ENCODE results near the gene IGFBPL1. TPM values are rescaled to one million over a fixed set of nuclear protein-coding genes. Genes with fewer than 3 reads are reported as not detected.

The IGFBPL1 gene
- total and polyA plus RNA-seq, 2 donors from 2014 or later, result 0.22 TPM; not detected in 1

DNA sequence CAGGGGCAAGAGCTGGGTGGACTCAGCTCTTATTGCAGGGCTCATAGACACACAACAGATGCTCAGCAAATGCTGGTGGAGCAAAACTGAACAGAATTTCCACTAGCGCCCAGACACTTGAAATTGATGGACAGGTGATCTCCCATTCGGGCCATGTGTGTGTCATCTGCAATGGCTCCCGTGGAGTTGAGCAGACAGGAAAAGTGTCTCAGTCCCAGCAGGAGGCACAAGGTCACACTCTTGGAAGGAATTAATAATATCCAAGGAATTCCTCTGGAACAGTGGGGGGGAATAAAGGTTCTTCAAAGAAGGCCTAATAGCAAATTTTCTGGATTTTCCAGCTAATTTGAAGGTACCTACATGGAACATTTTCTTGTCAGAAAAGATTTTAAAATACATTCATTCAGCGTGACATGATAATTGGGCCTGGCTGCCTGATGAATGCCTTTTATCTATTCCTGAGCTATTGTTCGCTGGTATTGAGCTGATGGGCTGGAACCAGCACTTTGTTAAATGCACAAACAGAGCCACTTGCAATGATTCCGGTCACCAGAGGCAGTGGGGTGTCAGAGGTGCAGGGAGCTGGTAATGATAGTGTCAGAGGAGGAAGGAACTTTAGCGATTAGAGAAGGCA is 63.3 kb downstream of the IGFBPL1 start:
- peaks cover 0 to 19% (median 16%) of the 10 kb centered on the region in 3 donors for H3K4me1 ChIP-seq (ENCODE audit: control insufficient read depth in 2 of 3, insufficient read depth in 2 of 3, low read depth in 1 of 3, low read length in 3 of 3)
- H3K4me3 ChIP-seq (ENCODE audit: low read length in 3 of 3), result no peak overlapping the region
- intact Hi-C loops (cut with DNase I), result loop anchor here (10.0 kb wide), 1 partner anchor 446 kb away; no protein-coding TSS in a partner anchor
- DNase-seq (peak in 1 of 5 donors; percentile 33), FAIRE-seq (no peak)
- no peaks in the 10 kb centered on the region for H3K27me3 ChIP-seq (ENCODE audit: control insufficient read depth, insufficient read depth, low read length)
- TF ChIP-seq, protein P1, sequence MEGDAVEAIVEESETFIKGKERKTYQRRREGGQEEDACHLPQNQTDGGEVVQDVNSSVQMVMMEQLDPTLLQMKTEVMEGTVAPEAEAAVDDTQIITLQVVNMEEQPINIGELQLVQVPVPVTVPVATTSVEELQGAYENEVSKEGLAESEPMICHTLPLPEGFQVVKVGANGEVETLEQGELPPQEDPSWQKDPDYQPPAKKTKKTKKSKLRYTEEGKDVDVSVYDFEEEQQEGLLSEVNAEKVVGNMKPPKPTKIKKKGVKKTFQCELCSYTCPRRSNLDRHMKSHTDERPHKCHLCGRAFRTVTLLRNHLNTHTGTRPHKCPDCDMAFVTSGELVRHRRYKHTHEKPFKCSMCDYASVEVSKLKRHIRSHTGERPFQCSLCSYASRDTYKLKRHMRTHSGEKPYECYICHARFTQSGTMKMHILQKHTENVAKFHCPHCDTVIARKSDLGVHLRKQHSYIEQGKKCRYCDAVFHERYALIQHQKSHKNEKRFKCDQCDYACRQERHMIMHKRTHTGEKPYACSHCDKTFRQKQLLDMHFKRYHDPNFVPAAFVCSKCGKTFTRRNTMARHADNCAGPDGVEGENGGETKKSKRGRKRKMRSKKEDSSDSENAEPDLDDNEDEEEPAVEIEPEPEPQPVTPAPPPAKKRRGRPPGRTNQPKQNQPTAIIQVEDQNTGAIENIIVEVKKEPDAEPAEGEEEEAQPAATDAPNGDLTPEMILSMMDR (IDR thresholded peaks at IDR 0.05; ENCODE audit: borderline replicate concordance, extremely low read depth, insufficient read depth), result no peak
- no peak overlapping the region for H3K9ac ChIP-seq (ENCODE audit: low read length in 3 of 3)
- H3K27ac ChIP-seq (ENCODE audit: low read depth in 2 of 2, low read length in 2 of 2), result no peak overlapping the region
- H3K36me3 ChIP-seq (ENCODE audit: control insufficient read depth in 2 of 3, insufficient read depth in 3 of 3, low read length in 3 of 3), result no peaks in the 10 kb centered on the region
- no peaks in the 10 kb centered on the region for H3K9me3 ChIP-seq (ENCODE audit: control insufficient read depth in 2 of 3, insufficient read depth in 1 of 3, low read length in 3 of 3)

GRCh38 chr9:38359689-38360385 is 64.4 kb downstream of the IGFBPL1 start:
- Histone ChIP-seq H3K4me3 (ENCODE audit: low read length in 3 of 3) (no peak overlapping the region), H3K36me3 (ENCODE audit: control insufficient read depth in 2 of 3, insufficient read depth in 3 of 3, low read length in 3 of 3) (no peaks in the 10 kb centered on the region), H3K4me1 (ENCODE audit: control insufficient read depth in 2 of 3, insufficient read depth in 2 of 3, low read depth in 1 of 3, low read length in 3 of 3) (peaks cover 0 to 24% (median 18%) of the 10 kb centered on the region in 3 donors), H3K27ac (ENCODE audit: low read depth in 2 of 2, low read length in 2 of 2) (peak overlapping the region; percentile 52 to 71), H3K9ac (ENCODE audit: low read length in 3 of 3) (peak overlapping the region in 1 of 3 donors; percentile 9), H3K27me3 (ENCODE audit: control insufficient read depth, insufficient read depth, low read length) (no peaks in the 10 kb centered on the region), H3K9me3 (ENCODE audit: control insufficient read depth in 2 of 3, insufficient read depth in 1 of 3, low read length in 3 of 3) (no peaks in the 10 kb centered on the region)
- DNase-seq (peak in 1 of 5 donors; percentile 25), FAIRE-seq (no peak)
- TF ChIP-seq, protein P1 (IDR thresholded peaks at IDR 0.05; ENCODE audit: borderline replicate concordance, extremely low read depth, insufficient read depth), result no peak
- intact Hi-C loops (cut with DNase I), result loop anchor here (10.0 kb wide), 1 partner anchor 445 kb away; no protein-coding TSS in a partner anchor

- peak overlapping the region in 1 of 3 donors; percentile 9 for H3K9ac ChIP-seq (ENCODE audit: low read length in 3 of 3)
- H3K27me3 ChIP-seq (ENCODE audit: control insufficient read depth, insufficient read depth, low read length), result no peaks in the 10 kb centered on the region
- intact Hi-C loops (cut with DNase I), result no loop called here
- FAIRE-seq (no peak), DNase-seq (no peak)
- H3K36me3 ChIP-seq (ENCODE audit: control insufficient read depth in 2 of 3, insufficient read depth in 3 of 3, low read length in 3 of 3), result no peaks in the 10 kb centered on the region
- H3K9me3 ChIP-seq (ENCODE audit: control insufficient read depth in 2 of 3, insufficient read depth in 1 of 3, low read length in 3 of 3), result no peaks in the 10 kb centered on the region
- H3K4me1 ChIP-seq (ENCODE audit: control insufficient read depth in 2 of 3, insufficient read depth in 2 of 3, low read depth in 1 of 3, low read length in 3 of 3), result peaks cover 0 to 24% (median 18%) of the 10 kb centered on the region in 3 donors
- H3K4me3 ChIP-seq (ENCODE audit: low read length in 3 of 3), result no peak overlapping the region
- H3K27ac ChIP-seq (ENCODE audit: low read depth in 2 of 2, low read length in 2 of 2), result peak overlapping the region; percentile 52 to 71
- TF ChIP-seq, protein P1 (IDR thresholded peaks at IDR 0.05; ENCODE audit: borderline replicate concordance, extremely low read depth, insufficient read depth), result no peak
These were observed 65.0 kb downstream of the IGFBPL1 start for GRCh38 chr9:38359297-38359653.
